ENCODE data around the gene EXOC6B.

The EXOC6B gene

GRCh38 chr2:72788756-72789155, 37.1 kb downstream of the EXOC6B start:
- DNase-seq: no peak

GRCh38 chr2:72785517-72785916, 40.3 kb downstream of the EXOC6B start:
- DNase-seq: no peak

- no peak for DNase-seq
Observed at GRCh38 chr2:72782520-72782919, 43.3 kb downstream of the EXOC6B start.

- DNase-seq: no peak
Observed at GRCh38 chr2:72781480-72781879, 44.4 kb downstream of the EXOC6B start.

DNA sequence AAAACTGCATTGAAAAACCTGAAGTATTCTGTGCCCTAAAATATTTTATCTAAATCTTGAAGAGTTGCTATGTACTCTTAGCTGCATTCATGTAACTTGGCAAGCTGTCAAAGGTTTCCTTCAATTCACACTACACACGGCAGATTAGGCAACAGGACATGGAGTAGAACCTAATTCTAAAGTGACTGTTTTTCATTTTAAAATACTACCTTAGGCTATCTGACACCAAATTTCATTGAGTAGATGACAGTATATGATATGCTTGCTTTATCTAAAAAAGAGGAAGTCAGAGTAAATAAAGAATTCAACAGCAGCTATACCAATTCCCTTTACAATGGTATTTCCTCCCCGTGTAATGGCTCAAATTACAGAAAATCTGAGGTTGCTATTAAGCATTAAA, 45.4 kb downstream of the EXOC6B start:
- no peak for DNase-seq

DNA sequence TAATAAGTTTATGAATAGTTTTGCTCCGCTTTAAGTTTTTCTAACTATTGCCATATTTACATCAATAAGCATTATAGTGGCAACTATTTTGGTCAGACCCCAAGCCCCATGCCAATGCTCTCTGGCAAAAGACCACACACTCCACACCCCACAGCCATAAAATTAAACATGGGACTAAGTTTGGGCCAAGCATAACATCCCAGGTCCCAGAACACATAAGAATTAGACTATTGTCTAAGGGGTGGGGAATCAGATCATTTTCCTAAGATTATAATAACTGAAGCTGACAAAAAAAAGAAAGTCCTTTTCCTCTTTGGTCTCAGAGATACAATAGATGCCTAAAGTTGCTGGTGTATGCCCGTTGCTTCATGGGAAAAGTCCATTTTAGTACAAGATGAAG, 46.3 kb downstream of the EXOC6B start:
- DNase-seq: no peak

DNA sequence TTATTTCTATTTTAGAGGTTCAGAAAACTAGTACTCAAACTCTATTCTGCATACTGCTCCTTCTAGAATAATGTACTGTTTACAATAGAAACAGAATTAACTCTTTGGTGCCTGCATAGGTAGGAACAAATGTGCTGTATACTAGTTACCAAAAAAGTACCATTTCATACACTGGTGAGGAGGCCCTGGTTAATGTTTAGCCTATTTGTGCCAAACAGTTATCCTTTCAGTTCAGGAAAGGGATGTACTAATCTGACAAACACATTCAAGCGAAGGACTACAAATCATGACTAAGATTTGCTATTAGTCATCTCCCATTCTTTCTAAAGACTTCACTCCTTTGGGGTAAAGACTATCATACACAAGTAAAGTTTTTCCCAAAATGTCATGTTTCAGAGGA, 47.4 kb downstream of the EXOC6B start:
- DNase-seq: no peak

DNA sequence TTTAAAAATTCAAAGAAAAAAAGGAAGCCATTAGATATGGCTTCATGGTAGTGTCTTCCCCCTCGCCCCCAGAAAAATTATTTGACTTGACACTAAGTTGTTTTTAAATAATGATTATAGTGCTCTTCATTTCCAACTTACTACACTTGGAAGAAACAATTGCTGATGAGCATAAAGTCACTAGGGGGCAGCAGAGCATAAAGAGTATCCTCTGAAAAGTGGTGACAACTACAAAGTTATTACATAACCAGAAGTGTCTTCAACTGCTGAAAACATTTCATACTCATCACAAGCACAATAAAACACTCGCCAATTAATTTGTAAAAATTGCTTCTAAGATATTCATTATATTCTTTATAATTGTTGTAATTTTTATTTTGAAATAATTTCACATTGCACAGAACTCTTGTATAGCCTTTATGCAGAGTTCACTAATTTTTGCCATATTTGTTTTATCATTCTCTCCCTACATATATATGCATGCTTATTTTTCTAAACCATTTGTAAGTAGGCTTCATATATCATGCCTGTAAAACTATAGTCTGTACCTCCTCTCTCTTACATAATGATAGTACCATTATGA, 54.9 kb downstream of the EXOC6B start:
- DNase-seq: peak; percentile 34

- DNase-seq: no peak
Observed at GRCh38 chr2:72765997-72766609, 59.7 kb downstream of the EXOC6B start.

GRCh38 chr2:72762276-72762675, 63.6 kb downstream of the EXOC6B start:
- no peak for DNase-seq

DNA sequence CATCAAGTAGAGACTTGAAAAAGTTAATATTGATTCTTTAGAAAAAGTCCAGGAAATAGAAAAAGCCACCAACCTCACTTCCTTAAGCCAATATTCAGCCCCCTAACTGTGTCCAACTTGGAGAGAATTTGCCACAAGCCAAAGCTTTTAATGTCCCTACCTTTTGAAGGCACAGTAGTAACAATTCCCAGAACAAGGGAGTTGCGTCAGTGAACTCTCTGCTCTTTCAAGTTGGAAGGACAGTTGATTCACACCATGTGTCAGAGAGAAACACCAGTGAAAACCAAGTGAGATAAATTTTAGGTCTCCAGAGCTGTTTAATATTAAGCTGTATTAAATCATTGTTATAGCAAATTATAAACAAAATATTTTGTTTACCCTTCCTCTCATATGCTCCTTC, 66.1 kb downstream of the EXOC6B start:
- DNase-seq: no peak

DNA sequence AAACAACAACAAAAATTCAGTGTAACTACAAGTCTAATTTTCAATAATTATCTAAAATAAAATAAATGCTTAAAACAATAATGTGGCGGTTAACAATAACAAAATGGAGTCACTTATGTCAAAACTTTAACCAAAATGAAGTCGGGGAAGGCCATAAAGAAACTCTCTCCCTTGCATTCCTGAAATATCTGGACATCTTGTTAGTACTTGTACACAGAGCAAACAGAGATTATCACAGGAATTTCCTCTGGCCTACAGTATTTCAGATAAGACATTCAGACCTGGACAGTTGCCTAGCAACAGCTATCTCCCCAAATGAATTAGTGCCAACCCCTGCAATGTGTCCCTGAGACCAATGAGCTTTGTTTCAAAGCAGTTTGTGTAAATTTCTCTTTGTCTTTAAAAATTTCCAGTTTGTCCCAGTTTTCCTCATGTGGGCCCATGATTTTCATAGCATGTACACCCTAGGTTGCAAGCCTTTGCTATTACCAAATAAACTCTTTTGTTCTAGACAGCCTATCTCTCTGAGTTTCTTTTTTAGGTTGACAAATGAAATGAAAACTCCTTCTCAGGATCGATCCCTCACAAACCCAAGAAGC, 68.6 kb downstream of the EXOC6B start:
- no peak for DNase-seq

GRCh38 chr2:72755647-72756423, 70.0 kb downstream of the EXOC6B start:
- DNase-seq: no peak

DNA sequence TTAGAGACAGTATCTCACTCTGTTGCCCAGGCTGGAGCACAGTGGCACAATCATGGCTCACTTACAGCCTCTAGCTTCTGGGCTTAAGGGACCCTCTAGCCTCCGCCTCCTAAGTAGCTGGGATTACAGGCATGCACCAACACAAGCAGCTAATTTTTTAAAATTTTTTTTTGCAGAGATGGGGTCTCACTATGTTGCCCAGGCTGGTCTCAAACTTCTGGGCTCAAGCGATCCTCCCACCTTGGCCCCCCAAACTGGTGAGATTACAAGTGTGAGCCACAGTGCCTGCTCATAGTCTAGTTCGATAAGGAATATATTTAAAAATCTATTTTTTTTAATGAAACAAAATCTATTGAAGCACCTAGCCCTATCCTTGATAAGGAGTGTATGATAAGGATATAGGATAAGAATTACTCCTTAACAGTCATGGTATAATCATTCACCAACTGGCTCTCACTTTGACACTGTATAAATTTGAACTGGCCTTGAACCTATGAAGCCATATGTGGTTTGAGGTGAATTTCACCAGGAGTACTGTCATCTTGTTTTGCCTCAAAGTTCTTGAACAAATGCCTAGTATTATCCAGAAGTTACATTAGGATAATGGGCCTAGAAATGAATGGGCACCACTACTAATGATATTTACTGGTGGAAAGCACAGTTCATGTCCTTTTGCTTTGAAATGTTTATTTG, 71.1 kb downstream of the EXOC6B start:
- no peak for DNase-seq

DNA sequence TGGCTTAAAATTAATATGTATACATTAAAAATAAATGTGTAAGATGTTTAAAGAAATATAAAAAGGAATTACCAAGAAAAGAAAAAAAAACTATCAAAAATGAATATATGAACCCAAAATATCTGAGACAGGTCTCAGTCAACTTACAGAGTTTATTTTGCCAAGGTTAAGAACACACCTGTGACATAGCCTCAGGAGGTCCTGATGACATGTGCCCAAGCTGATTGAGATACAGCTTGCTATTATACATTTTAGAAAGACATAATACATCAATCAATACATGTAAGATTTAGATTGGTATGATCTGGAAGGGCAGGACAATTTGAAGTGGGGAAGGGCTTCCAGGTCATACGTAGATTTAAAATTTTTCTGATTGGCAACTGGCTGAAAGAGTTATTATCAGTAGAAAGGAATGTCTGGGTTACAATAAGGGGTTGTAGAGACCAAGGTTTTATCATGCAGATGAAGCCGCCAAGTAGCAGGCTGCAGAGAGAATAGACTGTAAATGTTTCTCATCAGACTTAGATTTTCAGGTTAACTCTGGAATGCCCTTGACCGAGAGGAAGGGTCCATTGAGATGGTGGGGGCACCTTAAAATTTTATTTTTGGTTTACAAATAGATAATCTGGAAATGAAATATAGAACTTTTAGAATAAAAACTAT, 74.7 kb downstream of the EXOC6B start:
- no peak for DNase-seq

DNA sequence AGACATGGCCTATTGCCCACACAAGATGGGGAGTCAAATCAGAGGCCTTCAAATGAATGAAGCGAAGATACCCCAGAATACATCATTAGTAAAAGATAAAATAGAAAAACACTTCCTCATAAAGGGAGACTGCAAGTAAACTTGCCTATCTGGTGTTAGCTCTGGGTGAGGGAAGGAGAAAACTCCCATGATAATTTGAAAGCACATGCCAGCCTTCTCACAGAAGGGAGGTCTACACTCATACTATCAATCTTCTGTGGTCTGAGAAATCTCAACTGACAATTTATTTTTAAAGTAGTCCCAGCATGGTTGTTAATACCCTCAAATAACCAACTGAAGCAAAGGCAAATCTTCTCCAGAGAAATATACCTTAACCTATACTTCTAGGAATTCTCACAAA, 75.4 kb downstream of the EXOC6B start:
- DNase-seq: no peak

GRCh38 chr2:72747344-72747743, 78.5 kb downstream of the EXOC6B start:
- no peak for DNase-seq

DNA sequence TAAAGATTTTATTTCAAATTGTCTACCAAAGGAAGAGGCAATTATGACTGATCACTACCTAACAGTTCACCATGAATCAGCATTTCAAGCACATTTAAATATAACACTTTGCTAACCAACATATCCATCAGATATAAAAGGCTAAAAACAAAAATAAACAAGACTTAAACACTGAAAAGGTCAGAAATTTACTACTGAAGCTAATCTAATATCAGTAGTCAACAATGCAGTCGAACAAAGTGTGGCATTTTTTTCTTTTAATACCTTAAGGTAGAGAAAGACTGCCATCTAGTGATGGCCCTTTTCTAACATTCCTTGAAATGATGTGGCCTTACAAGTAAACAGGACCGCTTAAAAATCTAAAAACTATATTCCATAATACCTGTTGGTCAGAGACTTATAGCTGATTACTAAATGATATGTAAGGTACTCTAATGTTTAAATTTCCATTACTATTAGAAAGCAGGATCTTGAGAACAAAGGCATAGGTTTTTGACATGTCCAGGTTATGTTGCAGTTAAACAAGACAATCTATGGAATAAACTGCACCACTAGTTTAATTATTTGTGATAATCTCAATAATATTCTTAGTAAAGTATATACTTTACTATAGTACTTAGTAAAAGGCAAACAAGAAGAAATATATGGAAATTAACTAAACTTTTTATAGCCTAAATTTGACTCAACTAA, 80.0 kb downstream of the EXOC6B start:
- no peak for DNase-seq

GRCh38 chr2:72744049-72744448, 81.8 kb downstream of the EXOC6B start:
- no peak for DNase-seq

DNA sequence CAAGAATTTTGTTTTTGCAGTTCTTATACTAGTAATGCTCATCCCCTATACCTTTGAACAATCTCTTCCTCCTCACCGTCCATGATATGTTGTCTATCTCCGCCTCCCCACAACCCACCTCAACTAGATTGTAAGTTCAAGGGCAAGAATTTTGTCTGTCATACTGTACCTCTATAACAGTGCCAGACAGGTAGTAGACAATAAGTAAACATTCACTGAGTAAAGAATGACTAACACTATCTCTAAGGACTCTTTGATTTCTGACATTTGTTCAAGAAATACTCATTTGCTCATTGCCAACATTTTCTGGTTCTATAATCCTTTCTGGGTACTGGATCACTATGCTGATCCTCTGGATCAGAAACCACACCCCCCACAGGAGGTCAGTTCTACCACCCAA, 82.4 kb downstream of the EXOC6B start:
- no peak for DNase-seq

DNA sequence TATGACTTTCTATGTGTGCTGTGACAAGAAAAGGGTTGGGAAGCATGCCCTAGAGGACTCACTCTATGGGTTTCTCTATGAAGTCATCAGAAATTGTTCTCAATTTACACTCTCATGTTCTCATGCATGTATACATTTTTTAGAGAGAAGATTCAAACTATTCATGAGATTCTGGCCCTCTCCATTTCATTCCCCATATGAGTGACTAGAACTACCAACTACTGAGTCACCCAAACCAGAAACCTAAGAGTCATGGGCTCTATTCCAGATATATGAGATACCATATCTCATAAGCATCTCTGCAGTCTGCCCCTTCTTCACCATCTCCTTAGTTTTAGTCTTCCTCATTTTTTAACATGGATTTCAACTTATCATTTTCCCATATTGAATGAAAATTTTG, 87.7 kb downstream of the EXOC6B start:
- no peak for DNase-seq

DNA sequence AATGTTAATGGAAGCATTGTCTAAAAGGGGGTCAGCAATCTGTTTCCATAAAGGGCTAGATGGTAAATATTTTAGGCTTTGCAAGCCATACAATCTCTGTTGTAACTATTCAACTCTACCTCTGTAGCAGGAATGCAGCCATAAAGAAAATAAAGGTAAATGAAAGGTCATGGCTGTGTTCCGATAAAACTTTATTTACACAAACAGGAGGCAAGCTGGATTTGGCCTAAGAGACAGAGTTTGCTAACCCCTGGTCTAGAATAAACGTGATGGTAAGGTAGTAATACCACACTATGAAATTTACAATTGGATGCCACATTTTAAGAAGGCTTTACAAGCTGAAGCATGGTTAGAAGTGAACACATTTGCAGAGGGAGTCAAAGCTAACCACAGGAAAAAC, 91.4 kb downstream of the EXOC6B start:
- no peak for DNase-seq

All from NCI-H1048 (cell line).